Gastrocnemius medialis (tissue), 4 donors: Measurements from ENCODE around the gene GMNC. TPM values are rescaled to one million over a fixed set of nuclear protein-coding genes. Genes with fewer than 3 reads are reported as not detected.

ENCODE experiments used
- ATAC-seq, 2 donors: fragments of 150-250 bp; one replicate each; pipeline ENCODE4 v1.9.1; 2016
- DNase-seq, 2 donors: peaks; one replicate each; pipeline ENCODE4 v3.0.0-alpha.2; 2019
- H3K27ac ChIP-seq, 4 donors: fragments of 200-600 bp; sonication (generic); 1 replicate in 1 of 4; 2 replicates in 3 of 4; pipeline ENCODE4 v1.5.1; 2016 to 2018; ENCODE audit warnings: mild to moderate bottlenecking in 2 of 4, moderate library complexity in 1 of 4
- H3K27me3 ChIP-seq, 3 donors: fragments of 200-600 bp; sonication (generic) in 2 of 3; 1 replicate in 1 of 3; 2 replicates in 2 of 3; pipeline versions ENCODE4 v1.5.1 to v1.6.0; 2016 to 2019; ENCODE audit warnings: mild to moderate bottlenecking in 1 of 3, moderate library complexity in 1 of 3
- H3K36me3 ChIP-seq, 2 donors: fragments of 200-600 bp; sonication (generic) in 1 of 2; one replicate each; pipeline ENCODE4 v1.5.1; 2017 to 2018
- H3K4me1 ChIP-seq, 2 donors: fragments of 200-600 bp; sonication (generic) in 1 of 2; one replicate each; pipeline ENCODE4 v1.5.1; 2016 to 2017; ENCODE audit warnings: mild to moderate bottlenecking in 2 of 2
- H3K4me3 ChIP-seq, 4 donors: fragments of 200-600 bp; sonication (generic) in 3 of 4; 1 replicate in 1 of 4; 2 replicates in 3 of 4; pipeline ENCODE4 v1.5.1; 2016 to 2019; ENCODE audit warnings: mild to moderate bottlenecking in 2 of 4
- H3K9me3 ChIP-seq, 3 donors: fragments of 200-600 bp; sonication (generic) in 2 of 3; 1 replicate in 1 of 3; 2 replicates in 2 of 3; pipeline ENCODE4 v1.5.1; 2016 to 2019
- POLR2A ChIP-seq, 2 donors: fragments of 450-650 bp; IDR thresholded peaks; one replicate each; pipeline ENCODE4 v1.6.1; 2017; ENCODE audit warnings: antibody characterized with exemption in 2 of 2, mild to moderate bottlenecking in 2 of 2, moderate library complexity in 2 of 2
- in situ Hi-C, 4 donors: fragments of 200-750 bp; cut with MboI; loops; one replicate each; pipeline versions ENCODE4 v1.15.0 to v1.8.0; 2017; ENCODE audit warnings: low sequenced_read_pairs in 4 of 4
- intact Hi-C: fragments of 100-400 bp; cut with DNase I; formaldehyde crosslinking; loops from one replicate; pipeline ENCODE4 v1.15.1; 2023; ENCODE audit warnings: low total_unique reads
- total RNA-seq, 4 donors: library from RNA; depleted of rRNA; stranded (reverse); fragments of >200 nt; gene quantifications; one replicate each; pipeline versions ENCODE4 v1.1.0 to v1.2.3, GENCODE V29; 2016
- TF ChIP-seq, protein P1 (sequence below), 5 experiments: fragments of 450-650 bp in 3 of 5; fragments of 200-600 bp in 2 of 5; sonication (generic) in 2 of 5; IDR thresholded peaks in 4 of 5; conservative IDR thresholded peaks in 1 of 5; 1 replicate in 4 of 5; 2 replicates in 1 of 5; pipeline ENCODE4 v1.5.1; 2016 to 2019; ENCODE audit warnings: antibody characterized with exemption in 5 of 5, mild to moderate bottlenecking in 3 of 5, moderate library complexity in 3 of 5

The GMNC gene
- total RNA-seq, 4 donors from 2014 or later: not detected

- no peaks in the 10 kb centered on the region for H3K4me1 ChIP-seq
- H3K27ac ChIP-seq: no peak overlapping the region
- in situ Hi-C loops: no loop called here
- TF ChIP-seq POLR2A (IDR thresholded peaks at IDR 0.05): no peak
- TF ChIP-seq, protein P1, sequence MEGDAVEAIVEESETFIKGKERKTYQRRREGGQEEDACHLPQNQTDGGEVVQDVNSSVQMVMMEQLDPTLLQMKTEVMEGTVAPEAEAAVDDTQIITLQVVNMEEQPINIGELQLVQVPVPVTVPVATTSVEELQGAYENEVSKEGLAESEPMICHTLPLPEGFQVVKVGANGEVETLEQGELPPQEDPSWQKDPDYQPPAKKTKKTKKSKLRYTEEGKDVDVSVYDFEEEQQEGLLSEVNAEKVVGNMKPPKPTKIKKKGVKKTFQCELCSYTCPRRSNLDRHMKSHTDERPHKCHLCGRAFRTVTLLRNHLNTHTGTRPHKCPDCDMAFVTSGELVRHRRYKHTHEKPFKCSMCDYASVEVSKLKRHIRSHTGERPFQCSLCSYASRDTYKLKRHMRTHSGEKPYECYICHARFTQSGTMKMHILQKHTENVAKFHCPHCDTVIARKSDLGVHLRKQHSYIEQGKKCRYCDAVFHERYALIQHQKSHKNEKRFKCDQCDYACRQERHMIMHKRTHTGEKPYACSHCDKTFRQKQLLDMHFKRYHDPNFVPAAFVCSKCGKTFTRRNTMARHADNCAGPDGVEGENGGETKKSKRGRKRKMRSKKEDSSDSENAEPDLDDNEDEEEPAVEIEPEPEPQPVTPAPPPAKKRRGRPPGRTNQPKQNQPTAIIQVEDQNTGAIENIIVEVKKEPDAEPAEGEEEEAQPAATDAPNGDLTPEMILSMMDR (IDR thresholded peaks at IDR 0.05 in 4 of 5, conservative IDR thresholded peaks at IDR 0.05 in 1 of 5): no peak
- no peak overlapping the region for H3K4me3 ChIP-seq
- no peaks in the 10 kb centered on the region for H3K36me3 ChIP-seq
- no peak for ATAC-seq
- H3K9me3 ChIP-seq: no peaks in the 10 kb centered on the region
- H3K27me3 ChIP-seq: no peaks in the 10 kb centered on the region
- DNase-seq: no peak
- intact Hi-C loops: no loop called here
Measured at GRCh38 chr3:190902292-190902691, 39.8 kb upstream of the GMNC start.

DNA sequence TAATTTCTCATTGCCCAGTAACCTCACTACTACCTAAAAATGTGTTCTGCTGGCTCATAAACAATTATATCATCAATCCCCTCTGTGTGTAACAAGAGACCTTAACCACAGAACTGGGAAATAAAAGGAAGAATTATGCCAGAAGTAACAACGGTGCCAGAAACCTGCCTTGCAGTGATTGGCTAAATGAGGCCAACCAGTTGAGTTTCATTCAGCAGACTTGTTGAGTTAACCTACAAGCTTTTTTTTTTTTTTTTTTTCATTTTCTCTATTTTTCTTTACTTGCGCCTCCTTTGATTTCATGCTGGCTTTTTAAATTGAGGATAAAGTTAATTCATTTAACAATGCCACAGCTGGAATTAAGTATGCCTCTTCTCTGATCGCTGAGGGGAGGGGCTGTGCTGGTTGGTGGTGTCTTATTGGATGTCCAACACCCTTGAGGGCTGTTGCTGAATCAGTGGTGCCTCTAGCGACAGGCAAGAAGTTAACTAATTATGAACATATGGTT, 30.0 kb upstream of the GMNC start:
- intact Hi-C loops: no loop called here
- ATAC-seq: no peak
- H3K27ac ChIP-seq: no peak overlapping the region
- H3K9me3 ChIP-seq: no peaks in the 10 kb centered on the region
- no peaks in the 10 kb centered on the region for H3K27me3 ChIP-seq
- no peak for TF ChIP-seq POLR2A (IDR thresholded peaks at IDR 0.05)
- TF ChIP-seq, protein P1 (IDR thresholded peaks at IDR 0.05 in 4 of 5, conservative IDR thresholded peaks at IDR 0.05 in 1 of 5): no peak
- no peaks in the 10 kb centered on the region for H3K36me3 ChIP-seq
- in situ Hi-C loops: no loop called here
- no peak for DNase-seq
- H3K4me3 ChIP-seq: no peak overlapping the region
- H3K4me1 ChIP-seq: no peaks in the 10 kb centered on the region

DNA sequence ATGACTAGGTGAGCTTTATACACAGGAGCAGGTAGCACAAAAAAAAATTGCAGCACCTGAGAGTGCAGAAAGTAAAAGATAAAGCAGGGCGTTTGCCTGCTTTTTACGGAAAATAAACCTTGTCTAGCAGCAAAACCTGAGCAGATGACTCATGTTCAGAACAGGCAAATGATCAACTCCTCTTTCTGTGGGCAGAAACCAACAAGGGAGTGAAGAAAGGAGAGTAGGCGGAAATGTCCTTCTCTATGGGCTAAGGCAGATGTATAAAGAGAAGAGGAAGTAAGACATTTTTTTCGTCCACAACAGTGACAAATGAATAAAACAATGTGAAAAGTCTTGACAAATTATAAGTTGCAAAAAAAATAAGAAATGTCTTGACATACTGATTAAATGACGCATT, 24.5 kb upstream of the GMNC start:
- no peaks in the 10 kb centered on the region for H3K36me3 ChIP-seq
- no peaks in the 10 kb centered on the region for H3K4me1 ChIP-seq
- no peak overlapping the region for H3K4me3 ChIP-seq
- no peaks in the 10 kb centered on the region for H3K27me3 ChIP-seq
- ATAC-seq (no peak), DNase-seq (no peak)
- intact Hi-C loops (no loop called here), in situ Hi-C loops (no loop called here)
- no peak overlapping the region for H3K27ac ChIP-seq
- H3K9me3 ChIP-seq: no peaks in the 10 kb centered on the region
- no peak for TF ChIP-seq POLR2A (IDR thresholded peaks at IDR 0.05)
- TF ChIP-seq, protein P1 (IDR thresholded peaks at IDR 0.05 in 4 of 5, conservative IDR thresholded peaks at IDR 0.05 in 1 of 5): no peak

GRCh38 chr3:190883973-190884832, 21.7 kb upstream of the GMNC start:
- Histone ChIP-seq H3K4me3 (no peak overlapping the region), H3K4me1 (no peaks in the 10 kb centered on the region), H3K36me3 (no peaks in the 10 kb centered on the region), H3K27me3 (no peaks in the 10 kb centered on the region), H3K27ac (no peak overlapping the region), H3K9me3 (no peaks in the 10 kb centered on the region)
- ATAC-seq: no peak
- no peak for TF ChIP-seq POLR2A (IDR thresholded peaks at IDR 0.05)
- TF ChIP-seq, protein P1 (IDR thresholded peaks at IDR 0.05 in 4 of 5, conservative IDR thresholded peaks at IDR 0.05 in 1 of 5): peak; percentile 14 to 73 (median 38)
- DNase-seq: no peak
- in situ Hi-C loops: no loop called here
- intact Hi-C loops: no loop called here
